ENCODE results near the gene FAM72A.
"Not testable (repeated sequence)": the region's sequence is repeated elsewhere in the genome, so short reads cannot be mapped to it uniquely, and the experiment has no call there.

- not testable (repeated sequence) for TF ChIP-seq CTCF (IDR thresholded peaks at IDR 0.05; ENCODE audit: insufficient read depth, low read depth, low read length); EZH2 (IDR thresholded peaks at IDR 0.05; ENCODE audit: insufficient read depth, low read length)
These were observed 2.2 kb upstream of the FAM72A start for GRCh38 chr1:206204871-206205270.
